SKM-1 treated with dmso at 0.1 percent for 144 hours (cell line): Measurements from ENCODE around the gene NDUFA5.
"Not testable (repeated sequence)": the region's sequence is repeated elsewhere in the genome, so short reads cannot be mapped to it uniquely, and the experiment has no call there.

Source experiments
- DNase-seq: peaks from one replicate; lab custom pipeline; 2025; ENCODE audit not compliant: unreplicated experiment; lab: John Stamatoyannopoulos, UW

Gene NDUFA5

GRCh38 chr7:123526533-123526932 is 31.1 kb downstream of the NDUFA5 start:
- DNase-seq = not testable (repeated sequence)

- no peak for DNase-seq
These were observed 35.6 kb downstream of the NDUFA5 start for GRCh38 chr7:123522066-123522465.

GRCh38 chr7:123505221-123505620 is 52.4 kb downstream of the NDUFA5 start:
- DNase-seq = no peak

DNA sequence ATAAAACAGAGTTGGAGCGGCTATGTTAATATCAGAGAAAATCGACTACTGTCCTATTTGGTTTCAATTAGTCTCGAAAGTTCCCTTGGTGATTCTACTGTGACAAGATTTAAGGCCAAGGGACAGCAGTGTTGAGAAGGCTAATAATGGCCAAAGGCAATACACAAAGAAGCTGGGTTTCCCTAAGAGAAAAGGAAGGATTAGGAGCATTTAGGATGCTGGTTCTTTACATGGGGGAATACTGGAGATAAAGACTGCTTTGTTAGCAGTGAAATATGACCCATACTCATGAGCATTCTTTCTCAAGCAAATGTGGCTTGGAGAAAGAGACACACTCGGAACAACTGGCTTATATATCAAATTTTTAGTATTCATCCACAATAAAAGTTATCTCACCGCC is 55.4 kb downstream of the NDUFA5 start:
- DNase-seq = no peak

GRCh38 chr7:123500878-123501489 is 56.6 kb downstream of the NDUFA5 start:
- no peak for DNase-seq

DNA sequence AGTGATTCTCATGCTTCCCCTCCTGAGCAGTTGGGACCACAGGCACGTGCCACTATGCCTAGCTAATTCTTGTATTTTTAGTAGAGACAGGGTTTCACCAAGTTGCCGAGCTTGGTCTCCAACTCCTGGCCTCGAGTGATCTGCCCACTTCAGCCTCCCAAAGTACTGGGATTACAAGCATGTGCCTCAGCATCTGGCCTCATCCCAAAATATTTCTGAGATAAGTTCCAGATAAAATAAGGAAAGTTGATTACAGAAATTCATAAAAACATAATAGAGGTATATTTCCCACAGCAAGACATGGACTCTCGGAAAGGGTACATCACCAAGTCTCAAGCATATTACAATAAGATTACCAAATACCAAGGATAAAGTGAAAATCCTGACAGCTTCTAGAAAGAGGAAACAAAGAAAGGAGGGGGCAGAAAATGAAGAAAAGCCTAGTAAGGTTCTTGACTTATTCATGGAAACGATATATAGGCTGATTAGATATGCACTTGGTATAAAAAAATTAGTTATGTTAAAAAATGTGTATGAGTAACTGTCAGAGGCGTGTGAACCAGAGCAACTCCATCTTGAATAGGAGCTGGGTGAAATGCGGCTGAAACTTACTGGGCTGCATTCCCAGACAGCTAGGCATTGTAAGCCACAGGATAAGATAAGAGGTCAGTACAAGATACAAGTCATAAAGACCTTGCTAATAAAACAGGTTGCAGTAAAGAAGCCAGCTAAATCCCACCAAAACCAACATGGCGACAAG is 58.2 kb downstream of the NDUFA5 start:
- no peak for DNase-seq

GRCh38 chr7:123498601-123499000 is 59.0 kb downstream of the NDUFA5 start:
- DNase-seq = no peak

DNA sequence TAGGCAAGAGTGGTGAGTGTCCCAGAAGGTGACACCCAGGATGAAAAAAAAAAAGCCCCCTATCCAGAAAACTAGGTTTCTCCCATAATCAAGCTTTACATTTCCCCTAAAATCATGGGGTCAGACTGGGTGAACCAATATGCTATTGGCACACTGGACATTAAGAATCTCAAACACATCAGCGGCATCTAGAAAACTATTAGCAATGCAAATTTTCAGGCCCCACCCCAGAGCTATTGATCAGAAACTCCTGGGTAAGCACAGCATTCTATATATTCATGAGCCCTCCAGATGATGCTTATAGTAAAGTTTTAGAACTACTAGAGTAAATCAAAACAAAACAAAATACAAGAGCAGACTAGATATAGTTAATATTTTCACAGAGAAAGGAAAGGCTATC is 59.6 kb downstream of the NDUFA5 start:
- no peak for DNase-seq

GRCh38 chr7:123494193-123494796 is 63.3 kb downstream of the NDUFA5 start:
- DNase-seq = peak; percentile 52

GRCh38 chr7:123492485-123492884 is 65.1 kb downstream of the NDUFA5 start:
- DNase-seq = no peak
